HEK293 (cell line): ENCODE results near the gene CELF4.

Experiments
- CTCF ChIA-PET: fragments of 350-600 bp; formaldehyde crosslinking; extraction: SDS; loops from one replicate; lab custom pipeline; 2021; ENCODE audit warnings: antibody characterized with exemption; lab: Yijun Ruan, JAX
- POLR2A ChIA-PET: fragments of 300-600 bp; formaldehyde crosslinking; extraction: SDS; loops from one replicate; lab custom pipeline; 2020; ENCODE audit warnings: antibody characterized with exemption, inconsistent platforms; lab: Yijun Ruan, JAX
- H3K27ac ChIP-seq: fragments of 200-500 bp; sonication (Bioruptor generic); 2 replicates; pipeline ENCODE4 v1.5.1; 2014; ENCODE audit warnings: low read depth, low read length, control low read depth, inconsistent platforms; ENCODE audit errors: extremely low read depth
- H3K36me3 ChIP-seq, 2 experiments: fragments of 200-500 bp in 1 of 2; sonication (Bioruptor generic) in 1 of 2; 1 replicate in 1 of 2; 2 replicates in 1 of 2; pipeline ENCODE4 v1.5.1; 2014 to 2017; ENCODE audit warnings: inconsistent platforms in 2 of 2, low read length in 2 of 2; ENCODE audit not compliant: control insufficient read depth in 2 of 2, insufficient read depth in 1 of 2
- H3K4me1 ChIP-seq: fragments of 200-500 bp; sonication (Bioruptor generic); 2 replicates; pipeline ENCODE4 v1.5.1; 2014; ENCODE audit warnings: mild to moderate bottlenecking, low read length, inconsistent platforms; ENCODE audit not compliant: control insufficient read depth, insufficient read depth
- H3K4me3 ChIP-seq: 2 replicates; pipeline ENCODE4 v1.5.1; 2011; ENCODE audit warnings: low read depth, mild to moderate bottlenecking, control low read depth, low read length, moderate library complexity
- H3K9me3 ChIP-seq: fragments of 200-500 bp; sonication (Bioruptor generic); 2 replicates; pipeline ENCODE4 v1.5.1; 2014; ENCODE audit warnings: low read depth, low read length, inconsistent platforms; ENCODE audit not compliant: control insufficient read depth, insufficient read depth
- HOXA7 ChIP-seq: sonication (generic); formaldehyde crosslinking; IDR thresholded peaks from 2 replicates; pipeline ENCODE4 v1.8.1; 2022; ENCODE audit warnings: missing genetic modification reagents, borderline replicate concordance
- SP3 ChIP-seq: fragments of 450-650 bp; formaldehyde crosslinking; IDR thresholded peaks from 2 replicates; pipeline ENCODE4 v1.5.1; 2016; ENCODE audit warnings: missing biosample characterization, missing genetic modification characterization
- ZNF140 ChIP-seq: fragments of 450-650 bp; formaldehyde crosslinking; IDR thresholded peaks from 2 replicates; pipeline ENCODE4 v1.5.1; 2016; ENCODE audit warnings: missing biosample characterization, missing genetic modification characterization
- ZNF16 ChIP-seq: fragments of 450-650 bp; formaldehyde crosslinking; IDR thresholded peaks from 2 replicates; pipeline ENCODE4 v1.5.1; 2016; ENCODE audit warnings: low read depth, missing biosample characterization, missing genetic modification characterization
- ZNF19 ChIP-seq: fragments of 450-650 bp; formaldehyde crosslinking; IDR thresholded peaks from 2 replicates; pipeline ENCODE4; 2016; ENCODE audit warnings: missing biosample characterization, missing genetic modification characterization, low read depth
- ZNF211 ChIP-seq: fragments of 450-650 bp; formaldehyde crosslinking; IDR thresholded peaks from 2 replicates; pipeline ENCODE4 v1.5.1; 2016; ENCODE audit warnings: low read depth, missing biosample characterization, missing genetic modification characterization
- ZNF311 ChIP-seq: fragments of 450-650 bp; formaldehyde crosslinking; IDR thresholded peaks from 2 replicates; pipeline ENCODE4 v1.5.1; 2017; ENCODE audit warnings: missing biosample characterization, missing genetic modification characterization, borderline replicate concordance
- ZNF391 ChIP-seq: fragments of 450-650 bp; formaldehyde crosslinking; IDR thresholded peaks from 2 replicates; pipeline ENCODE4 v1.5.1; 2016; ENCODE audit warnings: low read depth, missing biosample characterization, missing genetic modification characterization, borderline replicate concordance
- ZNF529 ChIP-seq: fragments of 450-650 bp; formaldehyde crosslinking; IDR thresholded peaks from 2 replicates; pipeline ENCODE4 v1.5.1; 2017; ENCODE audit warnings: missing genetic modification characterization, missing biosample characterization; ENCODE audit not compliant: insufficient replicate concordance
- ZNF544 ChIP-seq: fragments of 450-650 bp; formaldehyde crosslinking; IDR thresholded peaks from 2 replicates; pipeline ENCODE4 v1.5.0; 2017; ENCODE audit warnings: missing biosample characterization, missing genetic modification characterization
- ZNF548 ChIP-seq: fragments of 450-650 bp; formaldehyde crosslinking; IDR thresholded peaks from 2 replicates; pipeline ENCODE4 v1.5.1; 2016; ENCODE audit warnings: missing biosample characterization, missing genetic modification characterization
- ZNF555 ChIP-seq: fragments of 450-650 bp; formaldehyde crosslinking; conservative IDR thresholded peaks from 2 replicates; pipeline ENCODE4 v1.5.1; 2017; ENCODE audit warnings: missing biosample characterization, mild to moderate bottlenecking, missing genetic modification characterization, inconsistent platforms
- ZNF747 ChIP-seq: fragments of 450-650 bp; formaldehyde crosslinking; IDR thresholded peaks from 2 replicates; pipeline ENCODE4 v1.5.1; 2016; ENCODE audit warnings: missing biosample characterization, missing genetic modification characterization
- TF ChIP-seq, protein P1 (sequence below): fragments of 450-650 bp; formaldehyde crosslinking; IDR thresholded peaks from 2 replicates; pipeline ENCODE4 v1.5.1; 2016; ENCODE audit warnings: missing biosample characterization, missing genetic modification characterization
- TF ChIP-seq, protein P2 (sequence below): fragments of 450-650 bp; formaldehyde crosslinking; IDR thresholded peaks from 2 replicates; pipeline ENCODE4 v1.5.1; 2016; ENCODE audit warnings: missing biosample characterization, missing genetic modification characterization
- TF ChIP-seq, protein P3 (sequence below): fragments of 450-650 bp; formaldehyde crosslinking; IDR thresholded peaks from 2 replicates; pipeline ENCODE4 v1.5.1; 2017; ENCODE audit warnings: missing biosample characterization, mild to moderate bottlenecking, missing genetic modification characterization, moderate library complexity
- TF ChIP-seq, protein P4 (sequence below): fragments of 450-650 bp; formaldehyde crosslinking; IDR thresholded peaks from 2 replicates; pipeline ENCODE4 v1.5.1; 2016; ENCODE audit warnings: missing biosample characterization, missing genetic modification characterization
- TF ChIP-seq, protein P5 (sequence below): fragments of 450-650 bp; formaldehyde crosslinking; IDR thresholded peaks from 2 replicates; pipeline ENCODE4 v1.5.1; 2016; ENCODE audit warnings: missing biosample characterization, missing genetic modification characterization
- TF ChIP-seq, protein P6 (sequence below): IDR thresholded peaks from 2 replicates; pipeline ENCODE4 v1.6.1; 2011; ENCODE audit warnings: mild to moderate bottlenecking, low read depth, low read length, borderline replicate concordance

CELF4 gene

DNA sequence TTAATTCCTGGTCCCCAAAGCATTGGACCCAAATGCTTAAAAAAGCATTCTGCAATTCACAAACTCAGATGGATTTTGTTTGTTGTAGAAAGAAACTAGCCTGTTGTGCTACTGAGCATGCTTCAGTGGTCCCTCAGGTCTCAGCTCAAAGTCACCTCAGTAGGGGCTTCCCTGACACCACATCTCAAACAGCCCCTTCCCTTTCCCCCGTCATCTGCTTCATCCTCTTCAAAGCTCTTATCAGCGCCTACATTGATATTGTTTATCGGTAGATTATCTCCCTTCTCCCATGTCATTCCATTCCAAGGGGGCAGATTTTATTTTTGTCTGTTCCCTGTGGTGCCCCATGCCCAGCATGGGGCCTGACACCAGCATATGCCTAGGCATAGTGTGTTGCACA, 172.9 kb downstream of the CELF4 start:
- H3K4me3 ChIP-seq, result no peak overlapping the region
- H3K9me3 ChIP-seq, result no peaks in the 10 kb centered on the region
- H3K36me3 ChIP-seq, result no peaks in the 10 kb centered on the region
- H3K4me1 ChIP-seq, result no peaks in the 10 kb centered on the region
- POLR2A ChIA-PET, result no interaction called here
- CTCF ChIA-PET, result no interaction called here
- H3K27ac ChIP-seq, result no peak overlapping the region
- no peak for TF ChIP-seq ZNF391 (tag by site-specific recombination)
- TF ChIP-seq, protein P1, sequence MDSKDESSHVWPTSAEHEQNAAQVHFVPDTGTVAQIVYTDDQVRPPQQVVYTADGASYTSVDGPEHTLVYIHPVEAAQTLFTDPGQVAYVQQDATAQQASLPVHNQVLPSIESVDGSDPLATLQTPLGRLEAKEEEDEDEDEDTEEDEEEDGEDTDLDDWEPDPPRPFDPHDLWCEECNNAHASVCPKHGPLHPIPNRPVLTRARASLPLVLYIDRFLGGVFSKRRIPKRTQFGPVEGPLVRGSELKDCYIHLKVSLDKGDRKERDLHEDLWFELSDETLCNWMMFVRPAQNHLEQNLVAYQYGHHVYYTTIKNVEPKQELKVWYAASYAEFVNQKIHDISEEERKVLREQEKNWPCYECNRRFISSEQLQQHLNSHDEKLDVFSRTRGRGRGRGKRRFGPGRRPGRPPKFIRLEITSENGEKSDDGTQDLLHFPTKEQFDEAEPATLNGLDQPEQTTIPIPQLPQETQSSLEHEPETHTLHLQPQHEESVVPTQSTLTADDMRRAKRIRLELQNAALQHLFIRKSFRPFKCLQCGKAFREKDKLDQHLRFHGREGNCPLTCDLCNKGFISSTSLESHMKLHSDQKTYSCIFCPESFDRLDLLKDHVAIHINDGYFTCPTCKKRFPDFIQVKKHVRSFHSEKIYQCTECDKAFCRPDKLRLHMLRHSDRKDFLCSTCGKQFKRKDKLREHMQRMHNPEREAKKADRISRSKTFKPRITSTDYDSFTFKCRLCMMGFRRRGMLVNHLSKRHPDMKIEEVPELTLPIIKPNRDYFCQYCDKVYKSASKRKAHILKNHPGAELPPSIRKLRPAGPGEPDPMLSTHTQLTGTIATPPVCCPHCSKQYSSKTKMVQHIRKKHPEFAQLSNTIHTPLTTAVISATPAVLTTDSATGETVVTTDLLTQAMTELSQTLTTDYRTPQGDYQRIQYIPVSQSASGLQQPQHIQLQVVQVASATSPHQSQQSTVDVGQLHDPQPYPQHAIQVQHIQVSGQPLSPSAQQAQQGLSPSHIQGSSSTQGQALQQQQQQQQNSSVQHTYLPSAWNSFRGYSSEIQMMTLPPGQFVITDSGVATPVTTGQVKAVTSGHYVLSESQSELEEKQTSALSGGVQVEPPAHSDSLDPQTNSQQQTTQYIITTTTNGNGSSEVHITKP (tag by site-specific recombination), result no peak
- TF ChIP-seq ZNF211 (tag by site-specific recombination), result no peak
- no peak for TF ChIP-seq HOXA7 (CRISPR knock-in tag)
- TF ChIP-seq, protein P2, sequence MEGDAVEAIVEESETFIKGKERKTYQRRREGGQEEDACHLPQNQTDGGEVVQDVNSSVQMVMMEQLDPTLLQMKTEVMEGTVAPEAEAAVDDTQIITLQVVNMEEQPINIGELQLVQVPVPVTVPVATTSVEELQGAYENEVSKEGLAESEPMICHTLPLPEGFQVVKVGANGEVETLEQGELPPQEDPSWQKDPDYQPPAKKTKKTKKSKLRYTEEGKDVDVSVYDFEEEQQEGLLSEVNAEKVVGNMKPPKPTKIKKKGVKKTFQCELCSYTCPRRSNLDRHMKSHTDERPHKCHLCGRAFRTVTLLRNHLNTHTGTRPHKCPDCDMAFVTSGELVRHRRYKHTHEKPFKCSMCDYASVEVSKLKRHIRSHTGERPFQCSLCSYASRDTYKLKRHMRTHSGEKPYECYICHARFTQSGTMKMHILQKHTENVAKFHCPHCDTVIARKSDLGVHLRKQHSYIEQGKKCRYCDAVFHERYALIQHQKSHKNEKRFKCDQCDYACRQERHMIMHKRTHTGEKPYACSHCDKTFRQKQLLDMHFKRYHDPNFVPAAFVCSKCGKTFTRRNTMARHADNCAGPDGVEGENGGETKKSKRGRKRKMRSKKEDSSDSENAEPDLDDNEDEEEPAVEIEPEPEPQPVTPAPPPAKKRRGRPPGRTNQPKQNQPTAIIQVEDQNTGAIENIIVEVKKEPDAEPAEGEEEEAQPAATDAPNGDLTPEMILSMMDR (tag by site-specific recombination), result no peak
- TF ChIP-seq SP3 (tag by site-specific recombination), result no peak
- no peak for TF ChIP-seq ZNF16 (tag by site-specific recombination)
- no peak for TF ChIP-seq ZNF544 (tag by site-specific recombination)
- TF ChIP-seq ZNF529, result no peak
- TF ChIP-seq ZNF140 (tag by site-specific recombination), result no peak
- TF ChIP-seq ZNF548 (tag by site-specific recombination), result no peak
- no peak for TF ChIP-seq ZNF555 (tag by site-specific recombination)
- TF ChIP-seq ZNF311, result no peak
- TF ChIP-seq, protein P3, sequence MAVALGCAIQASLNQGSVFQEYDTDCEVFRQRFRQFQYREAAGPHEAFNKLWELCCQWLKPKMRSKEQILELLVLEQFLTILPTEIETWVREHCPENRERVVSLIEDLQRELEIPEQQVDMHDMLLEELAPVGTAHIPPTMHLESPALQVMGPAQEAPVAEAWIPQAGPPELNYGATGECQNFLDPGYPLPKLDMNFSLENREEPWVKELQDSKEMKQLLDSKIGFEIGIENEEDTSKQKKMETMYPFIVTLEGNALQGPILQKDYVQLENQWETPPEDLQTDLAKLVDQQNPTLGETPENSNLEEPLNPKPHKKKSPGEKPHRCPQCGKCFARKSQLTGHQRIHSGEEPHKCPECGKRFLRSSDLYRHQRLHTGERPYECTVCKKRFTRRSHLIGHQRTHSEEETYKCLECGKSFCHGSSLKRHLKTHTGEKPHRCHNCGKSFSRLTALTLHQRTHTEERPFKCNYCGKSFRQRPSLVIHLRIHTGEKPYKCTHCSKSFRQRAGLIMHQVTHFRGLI (tag by site-specific recombination), result no peak
- TF ChIP-seq, protein P4, sequence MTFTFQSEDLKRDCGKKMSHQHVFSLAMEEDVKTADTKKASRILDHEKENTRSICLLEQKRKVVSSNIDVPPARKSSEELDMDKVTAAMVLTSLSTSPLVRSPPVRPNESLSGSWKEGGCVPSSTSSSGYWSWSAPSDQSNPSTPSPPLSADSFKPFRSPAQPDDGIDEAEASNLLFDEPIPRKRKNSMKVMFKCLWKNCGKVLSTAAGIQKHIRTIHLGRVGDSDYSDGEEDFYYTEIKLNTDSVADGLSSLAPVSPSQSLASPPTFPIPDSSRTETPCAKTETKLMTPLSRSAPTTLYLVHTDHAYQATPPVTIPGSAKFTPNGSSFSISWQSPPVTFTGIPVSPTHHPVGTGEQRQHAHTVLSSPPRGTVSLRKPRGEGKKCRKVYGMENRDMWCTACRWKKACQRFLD (tag by site-specific recombination), result no peak
- TF ChIP-seq ZNF747 (tag by site-specific recombination), result no peak

DNA sequence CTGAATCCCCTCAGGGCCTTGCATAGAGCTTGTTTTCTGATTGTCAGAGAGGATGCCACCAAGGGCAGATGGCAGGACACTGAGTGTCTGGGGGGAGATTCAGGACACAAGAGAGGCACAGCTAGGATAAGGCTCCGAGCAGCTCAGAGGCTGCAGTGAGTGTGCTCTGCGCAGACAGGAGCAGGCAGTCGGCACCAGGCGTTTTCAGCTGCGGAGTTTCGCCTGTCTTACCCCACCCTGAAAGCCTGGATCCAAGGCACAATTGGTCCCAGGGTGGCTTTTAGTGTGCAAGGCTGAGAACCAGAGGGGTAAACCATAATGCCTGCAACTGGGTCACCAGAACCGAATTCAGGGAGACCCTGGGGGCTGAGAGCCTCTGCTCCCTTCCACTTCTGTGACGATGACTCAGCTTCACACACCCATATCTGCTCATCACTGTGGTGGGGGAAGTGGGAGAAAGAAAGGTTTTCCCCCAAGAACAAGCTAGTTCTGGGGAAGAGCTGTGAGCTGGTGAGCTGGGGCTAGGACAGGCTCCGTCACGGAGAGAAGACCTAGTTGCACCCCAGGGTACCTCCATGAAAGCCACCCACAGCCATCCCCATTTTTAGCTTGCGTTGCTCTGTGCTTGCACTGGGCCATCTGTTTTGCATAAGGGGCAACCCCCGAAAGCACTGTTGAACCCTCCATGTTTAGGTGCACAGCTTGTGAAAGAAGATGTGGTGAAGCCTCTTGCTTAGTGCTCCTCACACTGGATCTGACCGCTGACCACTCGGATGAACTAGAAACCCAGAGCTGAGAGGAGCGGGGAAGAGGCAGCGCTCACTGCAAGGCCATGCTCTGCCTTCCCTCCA, 173.7 kb downstream of the CELF4 start:
- TF ChIP-seq ZNF19 (tag by site-specific recombination), result no peak
- TF ChIP-seq, protein P5, sequence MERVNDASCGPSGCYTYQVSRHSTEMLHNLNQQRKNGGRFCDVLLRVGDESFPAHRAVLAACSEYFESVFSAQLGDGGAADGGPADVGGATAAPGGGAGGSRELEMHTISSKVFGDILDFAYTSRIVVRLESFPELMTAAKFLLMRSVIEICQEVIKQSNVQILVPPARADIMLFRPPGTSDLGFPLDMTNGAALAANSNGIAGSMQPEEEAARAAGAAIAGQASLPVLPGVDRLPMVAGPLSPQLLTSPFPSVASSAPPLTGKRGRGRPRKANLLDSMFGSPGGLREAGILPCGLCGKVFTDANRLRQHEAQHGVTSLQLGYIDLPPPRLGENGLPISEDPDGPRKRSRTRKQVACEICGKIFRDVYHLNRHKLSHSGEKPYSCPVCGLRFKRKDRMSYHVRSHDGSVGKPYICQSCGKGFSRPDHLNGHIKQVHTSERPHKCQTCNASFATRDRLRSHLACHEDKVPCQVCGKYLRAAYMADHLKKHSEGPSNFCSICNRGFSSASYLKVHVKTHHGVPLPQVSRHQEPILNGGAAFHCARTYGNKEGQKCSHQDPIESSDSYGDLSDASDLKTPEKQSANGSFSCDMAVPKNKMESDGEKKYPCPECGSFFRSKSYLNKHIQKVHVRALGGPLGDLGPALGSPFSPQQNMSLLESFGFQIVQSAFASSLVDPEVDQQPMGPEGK (tag by site-specific recombination), result no peak
- TF ChIP-seq, protein P6, sequence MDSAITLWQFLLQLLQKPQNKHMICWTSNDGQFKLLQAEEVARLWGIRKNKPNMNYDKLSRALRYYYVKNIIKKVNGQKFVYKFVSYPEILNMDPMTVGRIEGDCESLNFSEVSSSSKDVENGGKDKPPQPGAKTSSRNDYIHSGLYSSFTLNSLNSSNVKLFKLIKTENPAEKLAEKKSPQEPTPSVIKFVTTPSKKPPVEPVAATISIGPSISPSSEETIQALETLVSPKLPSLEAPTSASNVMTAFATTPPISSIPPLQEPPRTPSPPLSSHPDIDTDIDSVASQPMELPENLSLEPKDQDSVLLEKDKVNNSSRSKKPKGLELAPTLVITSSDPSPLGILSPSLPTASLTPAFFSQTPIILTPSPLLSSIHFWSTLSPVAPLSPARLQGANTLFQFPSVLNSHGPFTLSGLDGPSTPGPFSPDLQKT, result no peak
- Histone ChIP-seq H3K36me3 (no peaks in the 10 kb centered on the region), H3K4me3 (no peak overlapping the region), H3K4me1 (no peaks in the 10 kb centered on the region), H3K27ac (no peak overlapping the region), H3K9me3 (no peaks in the 10 kb centered on the region)
- POLR2A ChIA-PET, result no interaction called here
- CTCF ChIA-PET, result interaction anchor here (0.5 to 0.6 kb wide), 2 partner anchors 24 to 142 kb away, joined by 3 to 4 read pairs; no protein-coding TSS in a partner anchor
